ENCODE measurements around the gene CNST.
"Not testable (repeated sequence)": the region's sequence is repeated elsewhere in the genome, so short reads cannot be mapped to it uniquely, and the experiment has no call there.

Gene CNST

DNA sequence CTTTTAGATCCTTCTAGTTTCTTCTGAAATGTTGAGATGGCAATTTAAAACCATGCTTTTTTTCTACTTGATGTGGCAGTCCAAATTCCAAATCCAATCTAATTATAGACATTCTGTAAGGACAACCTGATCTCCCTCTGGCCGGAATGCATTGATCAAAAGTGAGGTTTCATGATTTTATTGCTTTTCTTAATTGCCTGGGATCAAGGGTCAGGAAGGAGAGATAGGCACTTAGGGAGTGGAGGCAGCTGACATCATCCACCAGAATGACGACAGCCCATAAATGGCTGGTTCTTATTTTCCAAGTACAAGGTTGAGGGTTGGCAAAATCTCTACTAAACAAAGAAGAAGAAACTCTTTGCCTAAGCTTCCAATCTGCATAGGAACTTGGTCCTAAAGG, 111.6 kb downstream of the CNST start:
- no peak for DNase-seq (ENCODE audit: low spot score)

DNA sequence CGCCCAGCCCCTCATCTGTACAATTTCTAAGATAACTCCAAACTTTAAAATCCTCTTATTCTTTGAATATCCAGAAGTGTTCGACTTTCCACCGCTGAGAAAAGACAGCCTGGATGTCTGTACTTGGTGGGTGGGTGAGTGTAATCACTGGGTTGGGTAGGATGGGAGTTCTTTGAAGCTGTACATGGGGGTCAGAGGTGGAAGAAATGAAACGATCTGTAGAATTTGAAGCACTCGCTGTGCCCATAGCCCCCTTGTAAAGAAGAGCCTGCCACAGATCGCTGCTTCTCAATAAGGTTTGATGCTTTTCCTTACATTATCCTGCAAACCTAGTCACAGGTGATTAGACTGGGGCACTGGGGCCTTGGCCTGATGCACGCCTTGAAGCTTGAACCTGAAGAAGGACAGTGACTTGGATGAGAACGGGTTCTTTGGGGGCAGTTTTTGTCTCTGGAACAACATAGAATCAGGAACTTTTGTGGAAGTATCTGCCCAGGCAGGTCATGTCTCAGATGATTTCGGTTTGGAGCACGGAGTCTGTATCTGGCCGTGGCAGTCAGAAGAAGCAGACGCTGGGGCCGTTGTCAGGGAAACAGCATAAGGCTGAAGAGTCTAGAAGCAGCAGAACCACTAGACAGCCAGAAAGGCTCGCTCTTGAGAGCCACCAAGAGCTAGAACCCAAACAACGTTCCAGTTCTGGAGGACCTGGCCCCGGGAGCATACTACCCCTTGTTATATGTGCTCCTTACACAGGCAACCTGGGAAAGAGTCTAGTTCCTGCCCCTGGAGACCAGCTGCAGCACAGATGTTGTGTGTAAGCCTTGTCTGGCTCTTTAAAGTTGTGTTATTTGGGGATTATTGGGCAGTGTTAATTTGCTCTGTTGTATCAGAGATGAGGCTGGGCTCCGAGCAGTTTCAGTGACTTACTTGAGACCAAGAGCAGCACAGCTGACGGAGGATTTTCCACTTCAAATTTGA, 112.8 kb downstream of the CNST start:
- no peak for DNase-seq (ENCODE audit: low spot score)

DNA sequence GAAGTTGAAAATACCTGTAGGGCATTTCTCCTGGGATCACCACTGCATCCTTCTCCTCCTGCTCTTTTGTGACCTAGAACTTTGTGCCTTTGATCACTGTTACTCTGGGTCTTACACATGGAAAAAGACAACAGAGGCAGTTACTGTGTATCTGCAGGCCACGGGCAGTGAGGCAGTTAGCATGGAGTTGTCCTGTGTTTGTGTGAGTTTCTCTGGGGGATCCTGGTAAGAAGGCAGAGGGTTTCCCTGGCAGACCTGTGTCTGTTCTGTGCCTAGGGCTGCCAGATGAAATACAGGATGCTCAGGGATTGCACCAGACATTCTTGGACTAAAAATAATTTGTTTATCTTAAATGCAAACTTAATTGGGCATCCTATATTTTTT, 113.5 kb downstream of the CNST start:
- no peak for DNase-seq (ENCODE audit: low spot score)

DNA sequence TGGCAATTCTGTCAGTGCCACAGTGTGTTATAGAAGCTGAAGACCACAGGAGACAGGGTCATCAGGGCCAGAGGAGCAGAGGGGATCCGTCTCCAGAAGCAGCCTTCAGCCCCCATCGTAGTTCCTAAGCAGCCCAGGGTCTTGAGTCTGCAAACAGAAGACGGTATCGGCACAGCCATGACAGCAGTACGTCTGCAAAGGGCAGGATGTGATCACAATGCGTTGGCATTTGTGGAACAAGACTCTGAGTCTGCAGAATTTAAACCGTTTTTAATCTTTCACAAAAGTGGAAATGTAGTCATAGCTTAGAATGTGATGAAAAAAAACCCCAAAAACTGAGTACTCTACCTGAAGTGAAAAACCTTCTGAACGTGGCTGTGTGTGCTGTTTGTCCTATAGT, 113.9 kb downstream of the CNST start:
- DNase-seq (ENCODE audit: low spot score), result no peak

DNA sequence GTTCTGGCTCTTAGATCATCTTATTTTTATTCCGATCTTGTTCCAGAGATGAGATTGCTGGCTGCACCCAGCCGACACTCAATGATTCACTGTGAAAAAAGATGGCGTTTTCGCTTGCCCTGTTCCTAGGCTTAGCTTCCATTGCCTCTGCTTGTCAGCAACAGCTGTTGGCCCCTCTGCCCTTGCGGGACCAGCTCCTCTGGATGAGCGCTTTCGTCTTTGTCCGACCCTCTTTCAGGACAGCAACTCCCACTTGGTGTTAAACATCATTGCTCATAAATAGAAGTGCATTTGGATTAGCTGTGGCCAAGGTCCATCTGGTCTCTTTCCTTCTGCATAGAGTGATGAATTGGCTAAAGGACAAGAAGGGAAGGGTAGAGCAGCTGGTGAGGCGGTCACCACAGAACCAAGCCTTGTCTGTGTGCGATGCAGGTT, 114.5 kb downstream of the CNST start:
- no peak for DNase-seq (ENCODE audit: low spot score)

DNA sequence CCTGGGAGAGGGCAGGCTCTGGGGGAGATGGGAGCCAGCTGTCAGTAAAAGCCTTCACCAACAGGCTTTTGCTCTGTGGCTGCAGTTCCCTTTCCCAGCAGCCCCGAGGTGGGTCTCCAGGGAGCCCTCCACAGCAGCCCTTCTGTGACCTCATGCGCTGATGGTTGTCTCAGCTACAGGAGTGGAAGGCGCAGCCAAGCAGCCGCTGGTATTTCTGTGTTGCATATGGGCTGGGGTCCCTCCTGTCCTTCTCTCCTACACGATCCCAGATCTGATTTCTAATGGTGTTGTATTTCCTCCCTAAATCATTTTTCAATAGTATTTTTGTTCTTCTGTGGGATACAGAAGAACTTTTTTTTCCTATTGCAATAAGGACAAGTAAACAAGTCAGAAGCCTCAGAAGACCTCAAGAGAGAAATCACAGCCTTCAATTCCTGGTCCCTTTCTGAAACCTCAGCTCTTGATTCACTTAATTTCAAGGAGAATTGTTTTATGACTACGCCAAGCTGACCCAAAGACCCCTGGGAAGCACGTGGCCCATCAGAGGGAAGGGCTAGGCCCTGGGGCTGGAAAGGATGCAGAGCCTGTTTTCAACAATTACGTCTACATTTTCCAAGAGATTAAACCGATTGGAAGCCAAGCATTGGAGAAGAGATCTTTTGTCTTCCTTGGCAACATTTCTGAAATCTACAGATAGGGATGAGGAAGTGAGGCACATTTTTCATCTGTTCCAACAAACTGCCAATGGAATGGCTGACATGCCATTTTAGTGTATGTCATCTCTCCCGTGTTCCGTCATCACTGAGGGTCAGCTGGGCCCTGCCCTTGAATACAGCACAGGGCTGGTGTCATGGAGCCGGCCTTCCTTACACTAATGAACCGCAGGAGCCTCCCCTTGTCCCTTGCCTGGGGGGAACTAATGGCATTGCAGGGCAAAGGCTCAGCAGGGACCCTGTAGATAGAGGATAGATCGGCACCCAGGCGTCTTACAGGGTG, 115.9 kb downstream of the CNST start:
- no peak for DNase-seq (ENCODE audit: low spot score)

DNA sequence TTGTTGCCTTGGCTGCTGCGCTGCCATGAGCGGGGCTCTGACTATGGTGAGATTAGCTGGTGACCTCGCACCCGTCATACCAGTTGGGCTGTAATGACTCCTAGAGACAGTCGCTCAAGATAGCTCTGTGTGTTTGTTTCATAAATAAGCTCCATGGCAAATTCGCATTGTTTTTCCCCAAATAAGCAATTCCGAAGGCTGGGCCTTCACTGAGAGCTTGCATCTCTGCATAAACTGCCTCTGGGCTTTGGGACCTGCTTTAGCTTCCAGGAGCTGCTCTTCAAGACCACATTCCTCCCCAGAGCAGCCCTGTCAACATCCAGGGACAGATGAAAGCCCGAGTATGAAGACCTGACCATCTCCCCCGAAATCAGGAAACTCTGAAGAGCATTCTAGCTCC, 117.3 kb downstream of the CNST start:
- no peak for DNase-seq (ENCODE audit: low spot score)

DNA sequence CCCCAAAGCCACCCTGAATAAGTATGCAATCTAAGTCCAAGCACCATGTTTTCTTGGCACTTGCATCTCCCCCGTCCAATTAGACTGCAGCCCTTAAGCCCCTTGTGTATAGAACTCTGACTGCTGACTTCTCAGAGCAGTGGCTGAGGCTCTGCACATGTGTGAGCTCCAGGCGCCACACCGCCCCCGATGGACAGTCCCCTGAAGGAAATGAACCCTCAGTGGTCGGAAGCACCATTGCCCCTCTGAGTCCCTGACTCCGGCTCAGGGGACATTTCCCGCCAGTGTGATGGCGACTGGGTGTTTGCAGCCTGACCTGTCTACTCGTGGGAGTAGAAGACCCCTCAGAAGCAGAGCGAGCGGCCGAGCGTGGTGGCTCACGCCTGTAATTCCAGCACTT, 120.7 kb downstream of the CNST start:
- DNase-seq (ENCODE audit: low spot score), result no peak

DNA sequence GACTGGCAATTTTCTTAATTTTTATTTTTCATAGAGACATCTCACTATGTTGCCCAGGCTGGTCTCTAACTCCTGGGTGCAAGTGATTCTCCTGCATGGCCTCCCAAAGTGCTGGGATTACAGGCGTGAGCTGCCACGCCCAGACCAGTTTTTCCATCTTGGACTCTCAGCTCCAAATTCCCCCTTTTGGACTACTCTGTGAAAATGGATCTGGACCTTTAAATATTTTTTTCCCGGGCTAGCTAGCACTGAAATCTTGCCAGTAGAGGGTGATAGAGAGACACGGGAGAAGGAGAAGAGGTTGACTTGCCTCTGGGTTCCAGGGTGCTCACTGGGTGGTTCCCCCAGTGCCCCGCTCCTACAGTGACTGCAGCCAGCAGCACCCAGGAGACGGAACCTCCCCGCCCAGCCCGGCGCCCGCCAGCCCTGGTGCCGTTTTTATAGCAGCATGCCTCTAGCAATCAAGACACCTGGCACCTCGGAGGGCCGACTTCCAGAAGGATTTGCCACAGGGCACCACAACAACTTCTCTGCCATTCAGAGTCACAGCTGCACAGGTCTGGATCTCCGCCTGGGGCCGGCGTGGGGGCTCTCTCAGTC, 123.3 kb downstream of the CNST start:
- peak; percentile 86 for DNase-seq (ENCODE audit: low spot score)

DNA sequence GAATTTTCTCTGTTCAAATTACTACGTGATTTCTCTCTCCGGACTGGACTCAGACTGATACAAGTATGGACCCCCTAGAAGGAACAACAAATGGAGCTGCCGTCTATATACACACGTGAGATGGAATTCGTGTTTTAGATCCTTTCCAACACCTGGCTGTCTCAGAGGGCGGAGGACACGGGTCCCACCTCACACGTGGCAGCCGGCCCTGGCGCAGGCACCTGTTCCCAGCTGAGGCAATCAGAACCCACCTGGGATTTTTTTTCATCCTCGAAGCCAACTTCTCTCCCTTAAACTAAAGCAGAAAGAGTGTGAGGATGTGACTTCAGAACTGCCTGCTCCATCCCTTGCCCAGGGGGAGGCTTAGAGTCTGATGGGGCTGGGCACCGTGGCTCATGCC, 123.8 kb downstream of the CNST start:
- DNase-seq (ENCODE audit: low spot score), result no peak

DNA sequence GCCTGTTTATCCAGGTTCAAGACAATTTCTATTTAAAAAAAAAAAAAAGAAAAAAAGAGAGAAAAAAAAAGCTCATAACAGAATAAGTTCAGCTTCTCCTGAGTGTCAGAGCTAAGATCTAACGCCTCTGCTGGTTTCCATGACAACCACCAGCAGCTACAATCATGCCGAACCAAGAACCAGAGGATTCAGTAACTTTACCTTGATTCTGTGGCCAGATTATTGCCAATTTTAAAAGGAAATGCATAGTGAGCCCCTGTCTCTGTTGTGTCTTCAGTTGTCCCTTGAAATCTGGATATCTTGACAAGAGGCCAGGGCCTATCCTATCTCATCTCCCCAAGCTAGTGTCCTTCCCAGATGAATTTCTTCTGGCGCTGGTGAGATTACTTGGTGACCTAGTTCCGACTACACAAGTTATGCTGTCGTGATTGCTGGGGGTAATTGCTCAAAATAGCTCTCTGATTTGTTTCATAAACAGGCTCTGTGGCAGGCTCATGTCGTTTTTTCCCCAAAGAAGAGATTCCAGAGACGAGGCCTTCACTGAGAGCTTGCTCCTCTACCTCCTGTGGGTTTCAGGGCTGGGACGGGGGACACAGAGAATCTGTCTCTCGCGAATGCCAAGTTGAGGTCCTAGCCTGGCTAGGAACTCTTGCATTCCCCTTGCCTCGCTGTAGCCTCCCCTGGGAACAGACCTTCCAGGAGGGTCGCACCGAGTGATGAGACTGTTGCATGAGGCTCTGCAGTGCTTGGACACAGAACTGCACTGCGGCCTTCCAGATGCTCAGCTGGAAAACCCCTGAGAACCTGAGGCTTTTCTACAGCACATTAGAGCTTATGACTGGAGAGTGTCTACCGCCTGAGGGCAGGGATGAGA, 125.6 kb downstream of the CNST start:
- no peak for DNase-seq (ENCODE audit: low spot score)

DNA sequence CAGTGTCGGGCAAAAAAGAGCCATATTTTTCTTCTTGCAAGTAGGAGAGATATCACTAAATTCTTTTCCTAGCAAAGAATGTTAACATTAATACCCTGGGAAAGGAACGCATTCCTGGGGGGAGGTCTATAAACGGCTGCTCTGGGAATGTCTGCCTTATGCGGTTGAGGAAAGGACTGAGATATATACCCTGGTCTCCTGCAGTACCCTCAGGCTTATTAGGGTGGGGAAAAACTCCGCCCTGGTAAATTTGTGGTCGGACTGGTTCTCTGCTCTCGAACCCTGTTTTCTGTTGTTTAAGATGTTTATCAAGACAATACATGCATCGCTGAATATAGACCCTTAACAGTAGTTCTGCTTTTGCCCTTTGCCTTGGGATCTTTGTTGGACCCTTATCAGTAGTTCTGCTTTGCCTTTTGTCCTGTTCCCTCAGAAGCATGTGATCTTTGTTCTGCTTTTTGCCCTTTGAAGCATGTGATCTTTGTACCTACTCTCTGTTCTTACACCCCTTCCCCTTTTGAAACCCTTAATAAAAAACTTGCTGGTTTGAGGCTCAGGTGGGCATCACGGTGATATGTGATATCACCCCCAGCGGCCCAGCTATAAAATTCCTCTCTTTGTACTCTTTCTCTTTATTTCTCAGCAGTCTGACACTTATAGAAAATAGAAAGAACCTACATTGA, 128.1 kb downstream of the CNST start:
- DNase-seq (ENCODE audit: low spot score), result not testable (repeated sequence)

DNA sequence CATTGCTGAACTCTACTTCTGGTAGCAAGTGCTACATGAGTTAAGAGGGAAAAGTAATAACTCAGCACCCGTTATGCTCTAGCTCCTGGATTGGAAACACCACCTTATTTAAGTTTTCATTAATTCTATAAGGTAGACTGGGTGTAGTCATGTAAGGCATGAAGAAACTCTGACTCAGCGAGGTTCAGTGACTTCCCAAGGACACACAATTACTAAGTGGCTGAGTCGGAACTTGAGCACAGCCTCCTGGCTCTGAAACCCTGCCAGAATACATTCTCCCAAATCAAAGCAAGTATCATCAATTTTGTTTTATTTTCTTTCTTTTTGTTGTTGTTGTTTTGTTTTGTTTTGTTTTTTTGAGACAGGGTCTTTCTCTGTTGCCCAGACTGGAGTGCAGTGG, 128.9 kb downstream of the CNST start:
- no peak for DNase-seq (ENCODE audit: low spot score)

DNA sequence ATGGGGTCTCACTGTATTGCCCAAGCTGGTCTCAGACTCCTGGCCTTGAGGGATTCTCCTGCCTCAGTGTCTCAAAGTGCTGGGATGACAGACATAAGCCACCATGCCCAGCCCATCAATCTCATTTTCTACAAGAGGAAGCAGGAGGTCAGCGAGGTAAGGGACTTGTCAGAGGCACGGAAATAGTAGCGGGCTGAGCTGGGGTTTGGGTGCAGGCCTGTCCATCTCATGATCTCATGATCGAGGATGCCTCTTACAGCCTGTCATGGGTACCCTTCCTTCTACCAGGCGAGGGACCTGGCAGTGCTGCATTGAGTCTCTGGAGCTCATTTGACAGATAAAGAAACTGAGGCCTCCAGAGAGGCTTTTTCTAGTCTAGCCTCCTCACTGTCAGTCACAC, 129.4 kb downstream of the CNST start:
- no peak for DNase-seq (ENCODE audit: low spot score)

DNA sequence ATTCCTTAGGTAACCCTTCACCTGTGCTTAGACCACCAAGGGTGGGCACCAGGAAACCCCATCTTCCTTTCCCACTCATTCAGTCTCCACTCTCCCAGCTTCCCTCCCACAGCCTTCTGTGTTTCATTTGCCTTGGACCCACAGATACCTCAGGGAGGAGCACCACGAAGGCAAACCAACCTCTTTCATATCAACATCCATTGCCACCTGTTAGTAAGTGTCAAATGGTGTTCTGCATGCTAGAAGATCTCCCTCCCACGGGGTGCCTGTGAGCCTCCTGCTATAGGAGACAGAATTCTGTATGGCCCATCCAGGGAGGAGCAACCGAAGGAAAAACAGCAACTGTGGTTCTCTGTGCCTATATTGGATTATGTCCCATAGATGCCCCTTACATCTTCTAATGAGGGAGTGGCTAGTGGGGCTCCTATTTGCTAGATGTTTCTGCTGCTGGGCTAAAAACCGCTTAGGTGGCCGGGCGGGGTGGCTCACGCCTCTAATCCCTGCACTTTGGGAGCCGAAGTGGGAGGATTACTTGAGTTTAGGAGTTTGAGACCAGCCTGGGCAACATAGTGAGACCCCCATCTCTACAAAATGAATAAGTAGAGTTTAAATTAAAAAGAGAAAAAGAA, 132.3 kb downstream of the CNST start:
- no peak for DNase-seq (ENCODE audit: low spot score)

DNA sequence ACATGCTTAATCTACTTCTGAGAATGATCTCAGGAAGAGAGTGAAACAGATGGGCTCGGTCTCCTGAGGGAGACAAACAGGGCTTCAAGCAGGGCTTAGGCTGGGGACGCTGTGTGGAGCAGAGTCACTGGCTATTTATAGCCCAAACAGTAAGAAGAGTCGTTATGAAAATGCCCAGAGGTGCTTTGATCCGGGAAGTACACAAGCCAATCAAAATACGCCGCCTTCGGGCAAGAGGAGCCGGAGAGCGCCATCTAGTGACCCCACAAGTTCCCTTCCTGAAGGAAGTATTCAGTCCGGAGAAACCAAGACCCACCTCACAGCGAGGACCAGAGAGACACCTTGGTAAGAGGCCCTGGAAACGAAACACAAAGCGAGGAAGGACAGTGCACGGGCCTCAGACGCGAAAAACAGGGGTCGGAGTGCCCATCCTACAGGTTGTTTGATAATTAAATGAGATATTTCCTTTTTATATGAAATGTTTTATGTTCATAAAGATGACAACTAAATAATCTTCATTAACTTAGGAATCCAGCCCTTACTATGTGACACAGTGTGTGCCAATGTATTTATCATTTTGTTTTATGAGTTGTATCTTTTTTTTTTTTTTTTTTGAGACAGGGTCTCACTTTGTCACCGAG, 133.0 kb downstream of the CNST start:
- peak; percentile 87 for DNase-seq (ENCODE audit: low spot score)

DNA sequence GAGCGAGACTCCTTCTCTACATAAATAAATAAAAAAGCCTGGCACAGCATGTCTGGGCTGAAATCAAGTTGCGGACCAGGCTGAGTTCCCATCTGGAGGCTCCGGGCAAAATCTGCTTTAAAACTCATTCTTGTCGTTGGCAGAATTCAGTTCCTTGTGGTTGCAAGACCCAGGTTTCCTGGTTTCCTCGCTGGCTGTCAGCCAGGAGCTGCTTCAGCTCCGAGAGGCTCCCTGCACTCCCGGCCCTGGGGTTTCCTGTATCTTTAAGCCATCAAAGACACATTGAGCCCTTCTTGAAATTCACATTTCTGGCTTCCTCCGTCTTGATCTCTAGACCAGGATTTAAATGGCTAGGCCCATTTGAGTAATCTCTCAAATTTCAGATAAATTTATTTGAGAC, 137.3 kb downstream of the CNST start:
- no peak for DNase-seq (ENCODE audit: low spot score)

DNA sequence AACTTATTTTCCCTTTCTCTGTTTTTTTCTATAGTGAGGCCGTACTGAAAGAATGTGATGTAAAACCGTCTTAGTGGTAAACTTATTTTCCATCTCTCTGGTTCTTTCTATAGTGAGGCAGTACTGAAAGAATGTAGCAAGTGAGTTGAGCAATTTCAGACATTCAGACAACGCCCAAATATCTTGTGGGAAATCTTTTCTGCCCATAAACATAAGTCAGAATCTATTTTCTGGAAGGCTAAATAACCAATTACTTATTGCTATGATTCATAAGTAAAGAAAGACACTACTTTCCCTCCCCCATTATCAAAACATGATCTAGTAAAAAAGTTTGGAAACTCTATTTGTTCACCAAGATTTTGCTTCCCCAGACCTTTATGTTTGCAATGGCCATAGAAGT, 139.1 kb downstream of the CNST start:
- DNase-seq (ENCODE audit: low spot score), result no peak

DNA sequence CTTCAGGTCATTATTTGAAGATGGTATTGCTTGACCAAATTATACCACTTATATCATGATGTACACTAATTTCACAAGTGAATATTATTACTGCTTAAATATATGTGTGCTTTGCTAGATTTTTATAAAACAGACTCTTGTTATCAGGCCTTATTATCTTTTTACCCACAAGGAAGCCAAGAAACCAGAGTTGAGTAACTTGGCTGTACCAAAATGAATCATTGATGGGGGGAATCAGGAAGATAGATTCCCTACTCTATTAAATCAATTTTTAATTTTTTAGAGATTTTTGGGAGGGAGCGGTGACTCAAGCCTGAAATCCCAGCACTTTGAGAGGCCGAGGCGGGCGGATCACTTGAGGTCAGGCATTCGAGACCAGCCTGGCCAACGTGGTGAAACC, 141.9 kb downstream of the CNST start:
- no peak for DNase-seq (ENCODE audit: low spot score)

DNA sequence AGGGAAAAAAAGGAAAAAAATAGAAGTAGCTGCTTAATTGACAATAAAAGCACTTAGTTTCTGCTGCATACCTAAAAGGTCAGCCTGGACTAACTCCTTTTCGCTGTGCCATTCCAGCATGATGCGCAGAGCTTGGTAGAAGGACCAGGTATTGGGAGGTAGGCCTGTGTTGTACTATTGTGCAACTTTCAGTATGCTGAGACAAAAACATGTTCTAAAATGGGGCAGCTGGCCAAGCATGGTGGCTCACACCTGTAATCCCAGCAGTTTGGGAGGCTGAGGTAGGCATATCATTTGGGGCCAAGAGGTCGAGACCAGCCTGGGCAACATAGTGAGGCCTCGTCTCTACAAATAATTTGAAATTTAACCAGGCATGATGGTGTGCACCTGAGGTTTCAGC, 142.9 kb downstream of the CNST start:
- DNase-seq (ENCODE audit: low spot score), result no peak
